ENCODE results near the gene RELB.

Gene RELB

DNA sequence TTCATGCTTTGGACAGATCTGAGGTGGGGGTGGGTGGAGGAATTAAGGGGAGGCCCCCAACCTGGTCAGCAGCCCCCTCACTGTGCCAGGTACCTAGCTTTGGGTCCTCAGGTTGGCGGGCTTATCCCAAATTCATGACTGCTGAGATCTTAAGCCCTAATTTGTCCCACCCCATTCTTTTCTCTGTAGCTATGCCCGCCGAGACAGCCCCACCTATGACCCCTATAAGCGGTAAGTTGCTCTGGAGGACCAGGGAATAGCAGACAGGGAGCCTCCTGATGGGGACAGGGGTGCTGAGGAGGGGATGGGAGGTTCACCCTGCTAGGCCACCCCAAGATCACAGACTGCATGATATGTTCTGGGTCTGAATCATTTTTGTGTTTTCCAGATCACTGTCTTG, 60.7 kb downstream of the RELB start:
- DNase-seq, result no peak

DNA sequence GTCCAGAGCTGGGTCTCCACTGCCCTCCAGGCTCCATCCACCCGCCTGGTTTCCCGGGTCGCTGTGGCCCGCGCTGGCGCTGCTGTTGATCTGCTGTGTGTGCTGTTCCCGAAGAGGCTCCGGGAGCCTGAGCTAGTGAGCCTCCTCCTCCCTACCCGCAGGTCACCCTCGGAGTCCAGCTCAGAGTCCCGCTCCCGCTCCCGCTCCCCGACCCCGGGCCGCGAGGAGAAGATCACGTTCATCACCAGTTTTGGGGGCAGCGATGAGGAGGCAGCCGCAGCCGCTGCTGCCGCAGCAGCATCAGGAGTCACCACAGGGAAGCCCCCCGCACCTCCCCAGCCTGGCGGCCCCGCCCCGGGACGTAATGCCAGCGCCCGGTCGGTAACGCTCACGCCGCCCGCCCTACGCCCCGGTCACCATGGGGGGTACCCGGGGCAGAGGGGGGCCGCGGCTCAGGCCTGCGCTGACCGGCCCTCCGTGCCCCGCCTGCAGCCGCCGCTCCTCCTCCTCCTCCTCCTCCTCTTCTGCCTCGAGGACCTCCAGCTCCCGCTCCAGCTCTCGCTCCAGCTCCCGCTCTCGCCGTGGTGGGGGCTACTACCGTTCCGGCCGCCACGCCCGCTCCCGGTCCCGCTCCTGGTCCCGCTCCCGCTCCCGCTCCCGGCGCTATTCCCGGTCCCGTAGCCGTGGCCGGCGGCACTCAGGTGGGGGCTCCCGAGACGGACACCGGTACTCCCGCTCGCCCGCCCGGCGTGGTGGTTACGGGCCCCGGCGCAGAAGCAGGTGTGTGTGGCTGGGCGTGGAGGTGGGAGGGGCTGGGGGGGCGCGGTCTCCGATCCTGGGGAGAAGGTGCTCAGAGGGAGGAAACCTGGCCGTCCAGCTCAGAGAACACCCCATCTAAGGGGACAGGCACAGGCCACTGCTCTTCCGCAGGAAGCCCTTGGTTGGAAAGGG, 62.9 kb downstream of the RELB start:
- no peak for DNase-seq

DNA sequence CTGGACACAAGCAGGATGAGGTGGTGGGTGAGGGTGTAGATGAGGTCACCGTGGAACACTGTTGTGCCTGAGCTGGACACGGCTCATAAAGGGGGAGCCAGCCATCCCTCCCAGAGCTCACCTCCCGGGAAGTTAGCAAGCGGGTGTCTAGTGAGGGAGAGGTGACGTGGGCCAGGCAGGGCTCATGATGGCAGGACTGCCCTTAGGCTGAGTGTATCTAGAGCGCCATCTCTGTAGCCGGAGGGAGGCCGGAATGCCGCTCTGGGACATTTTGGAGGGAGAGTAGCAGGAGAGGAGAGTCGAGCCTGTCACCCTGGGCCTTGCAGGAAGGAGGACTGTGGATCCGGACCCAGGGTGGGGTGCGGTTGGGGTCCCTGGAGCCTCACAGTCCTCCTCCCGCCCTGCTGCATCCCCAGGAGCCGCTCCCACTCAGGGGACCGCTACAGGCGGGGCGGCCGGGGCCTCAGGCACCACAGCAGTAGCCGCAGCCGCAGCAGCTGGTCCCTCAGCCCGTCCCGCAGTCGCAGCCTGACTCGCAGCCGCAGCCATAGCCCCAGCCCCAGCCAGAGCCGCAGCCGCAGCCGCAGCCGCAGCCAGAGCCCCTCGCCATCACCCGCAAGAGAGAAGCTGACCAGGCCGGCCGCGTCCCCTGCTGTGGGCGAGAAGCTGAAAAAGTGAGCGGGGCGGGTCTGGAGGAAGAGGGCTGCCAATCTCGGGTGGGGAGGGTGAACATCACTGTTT, 65.8 kb downstream of the RELB start:
- no peak for DNase-seq

DNA sequence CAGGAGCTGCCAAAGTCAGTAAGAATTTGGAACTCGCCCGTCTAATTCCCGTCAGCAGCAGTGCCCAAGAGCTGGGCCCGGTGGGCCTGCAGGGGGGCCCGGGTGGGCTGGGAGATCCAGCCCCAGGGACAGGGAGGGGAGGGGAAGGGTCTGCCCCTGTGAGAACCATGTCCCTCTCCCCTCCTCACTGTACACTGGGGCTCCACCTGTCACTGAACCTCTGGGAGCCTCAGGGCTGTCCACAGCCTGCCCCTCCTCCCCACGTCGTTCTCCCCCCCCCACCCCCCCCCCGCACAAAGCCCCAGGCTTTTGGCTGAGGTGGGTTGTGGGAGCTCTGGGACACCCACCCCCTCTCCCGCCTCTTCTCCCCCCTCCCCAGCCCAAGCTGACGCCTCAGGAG, 66.8 kb downstream of the RELB start:
- DNase-seq, result no peak

DNA sequence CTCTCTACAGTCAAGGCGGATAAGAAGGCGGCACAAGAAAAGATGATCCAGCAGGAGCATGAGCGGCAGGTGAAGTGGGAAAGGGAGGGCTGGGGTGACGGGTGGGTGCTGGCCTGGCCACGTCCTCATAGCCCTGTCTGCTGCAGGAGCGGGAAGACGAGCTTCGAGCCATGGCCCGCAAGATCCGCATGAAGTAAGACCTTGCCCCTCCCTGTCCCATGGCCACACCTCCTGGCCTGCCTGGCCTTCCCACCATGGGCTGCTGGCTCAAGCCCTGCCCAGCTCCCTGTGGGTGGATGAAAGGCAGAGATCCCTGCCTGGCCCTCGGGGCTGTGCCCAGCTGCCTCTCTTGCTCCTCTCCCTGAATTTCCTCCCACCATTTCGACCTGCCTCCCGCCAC, 67.8 kb downstream of the RELB start:
- DNase-seq, result peak in 1 of 14 donors; percentile 5

DNA sequence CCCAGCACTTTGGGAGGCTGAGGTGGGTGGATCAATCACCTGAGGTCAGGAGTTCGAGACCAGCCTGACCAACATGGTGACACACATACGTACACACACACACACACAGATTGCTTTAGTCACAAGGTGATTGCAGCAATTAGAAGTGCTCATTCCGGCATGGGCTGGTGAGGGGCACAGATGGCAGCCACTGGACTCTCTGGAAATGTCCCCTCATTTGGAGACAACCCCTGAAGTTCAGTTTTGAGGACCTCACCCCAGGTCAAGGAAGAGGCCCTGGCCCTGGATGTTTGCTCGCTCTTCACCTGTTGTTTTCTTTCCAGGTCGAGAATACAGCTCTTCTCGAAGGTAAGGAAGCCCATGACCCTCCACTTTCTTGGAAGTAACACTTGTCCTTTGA, 69.0 kb downstream of the RELB start:
- no peak for DNase-seq

DNA sequence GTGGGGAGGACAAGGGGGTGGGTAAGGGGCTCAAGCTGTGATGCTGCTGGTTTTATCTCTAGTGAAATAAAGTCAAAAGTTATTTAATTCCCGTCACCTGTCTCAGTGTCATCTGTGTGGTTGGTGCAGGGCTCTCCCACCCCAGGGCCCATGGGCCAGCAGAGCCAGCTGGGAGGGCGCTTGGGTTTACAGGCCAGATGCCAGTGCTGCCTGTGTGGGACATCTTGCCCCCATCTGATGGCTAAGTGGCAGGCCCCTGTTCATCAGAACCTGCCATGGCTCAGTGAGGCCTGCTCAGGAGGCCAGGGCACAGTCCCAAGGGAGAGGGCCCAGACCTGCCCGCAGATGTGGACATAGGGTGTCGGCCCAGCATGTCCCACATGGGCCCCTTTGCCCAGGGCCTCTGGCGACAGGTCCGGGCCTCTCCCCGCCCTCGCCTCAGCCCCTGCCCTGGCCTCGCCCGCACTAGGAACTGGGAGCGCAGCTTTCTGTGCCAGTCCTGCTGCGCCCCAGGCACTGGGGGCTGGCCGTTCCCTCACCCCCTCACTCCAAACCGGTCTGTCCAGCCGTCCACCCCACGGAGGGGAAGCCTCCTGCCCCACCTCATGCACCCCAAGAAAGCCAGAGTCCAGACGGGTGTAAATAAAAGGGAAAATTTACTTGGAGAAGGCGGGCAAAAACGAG, 69.7 kb downstream of the RELB start:
- no peak for DNase-seq

DNA sequence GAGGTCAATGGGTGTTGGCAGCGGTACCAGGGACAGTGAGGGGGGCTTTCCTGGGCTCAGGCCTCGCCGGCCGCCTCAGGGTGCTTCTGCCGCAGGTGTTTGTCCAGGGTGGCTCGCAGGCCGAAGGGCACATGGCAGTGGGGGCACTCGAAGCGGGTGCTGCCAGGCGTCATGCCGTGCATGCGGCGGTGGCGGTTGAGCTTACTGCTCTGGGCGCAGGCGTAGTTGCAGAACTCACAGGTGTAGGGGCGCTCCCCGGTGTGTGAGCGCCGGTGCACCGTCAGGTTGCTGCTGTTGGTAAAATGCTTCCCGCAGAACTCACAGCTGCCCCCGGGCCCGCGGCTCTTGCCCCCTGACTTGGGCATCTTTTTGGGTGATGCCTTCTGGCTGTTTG, 70.3 kb downstream of the RELB start:
- no peak for DNase-seq

DNA sequence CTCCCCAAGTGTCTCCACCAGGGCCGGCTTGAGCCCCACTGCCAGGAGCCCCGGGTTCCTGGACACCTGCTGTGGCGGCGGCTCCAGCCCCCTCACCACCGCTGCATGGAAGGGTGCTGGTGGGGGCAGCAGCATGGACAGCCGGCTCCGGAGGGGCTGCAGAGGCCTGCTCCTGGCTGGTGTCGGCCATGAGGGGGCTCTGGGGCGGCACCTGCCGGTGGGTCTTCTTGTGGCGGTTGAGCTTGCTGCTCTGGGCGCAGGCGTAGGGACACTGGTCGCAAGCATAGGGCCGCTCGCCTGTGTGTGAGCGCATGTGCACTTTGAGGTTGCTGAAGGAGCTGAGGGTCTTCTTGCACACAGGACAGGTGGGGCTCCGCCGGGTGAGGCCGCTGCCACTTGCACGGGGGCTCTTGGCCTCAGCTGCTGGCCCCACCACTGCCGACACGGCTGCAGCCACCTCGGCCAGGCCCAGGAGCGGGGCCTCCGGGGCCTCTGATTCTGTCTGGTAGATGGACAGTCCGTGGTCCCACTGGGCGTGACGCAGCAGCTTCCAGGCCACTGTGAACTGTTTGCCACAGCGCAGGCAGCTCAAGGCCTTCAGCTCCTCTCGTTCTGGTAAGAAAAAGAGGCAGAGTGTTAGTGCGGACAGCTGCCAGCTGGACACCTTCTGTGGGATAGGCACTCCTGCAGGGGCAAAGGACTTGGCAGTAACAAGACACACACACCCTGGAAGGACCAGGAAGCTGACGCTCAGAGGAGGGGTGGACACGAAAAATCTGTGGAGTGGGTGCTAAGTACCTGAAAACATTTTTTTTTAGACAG, 70.9 kb downstream of the RELB start:
- DNase-seq, result peak in 1 of 14 donors; percentile 22

DNA sequence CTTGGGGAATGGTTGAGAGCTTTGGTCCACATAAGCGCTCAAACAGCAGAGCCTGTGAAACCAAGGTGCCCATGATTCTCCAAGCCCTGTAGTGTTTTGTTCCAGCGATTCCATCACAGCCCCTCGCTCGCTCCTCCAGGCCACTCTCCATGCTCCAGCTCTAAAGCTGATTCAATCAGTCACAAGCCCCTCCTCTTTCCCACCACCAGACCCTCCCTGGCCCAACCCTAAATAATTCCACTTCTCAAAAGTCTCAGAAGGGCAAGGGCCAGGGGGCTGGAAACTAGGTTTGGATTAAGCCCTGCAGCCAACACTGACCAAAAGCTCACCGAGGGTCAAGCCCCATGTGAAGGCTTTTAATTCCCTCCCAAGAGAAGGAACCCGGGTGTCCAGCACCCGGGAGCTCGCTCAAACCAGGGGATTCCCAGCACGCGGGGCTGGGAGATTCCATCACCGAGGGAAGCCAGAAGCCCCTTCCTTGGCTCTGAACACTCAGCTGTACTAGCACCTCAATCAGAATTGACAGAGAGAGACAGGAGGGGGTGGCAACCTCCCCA, 73.6 kb downstream of the RELB start:
- DNase-seq, result no peak

DNA sequence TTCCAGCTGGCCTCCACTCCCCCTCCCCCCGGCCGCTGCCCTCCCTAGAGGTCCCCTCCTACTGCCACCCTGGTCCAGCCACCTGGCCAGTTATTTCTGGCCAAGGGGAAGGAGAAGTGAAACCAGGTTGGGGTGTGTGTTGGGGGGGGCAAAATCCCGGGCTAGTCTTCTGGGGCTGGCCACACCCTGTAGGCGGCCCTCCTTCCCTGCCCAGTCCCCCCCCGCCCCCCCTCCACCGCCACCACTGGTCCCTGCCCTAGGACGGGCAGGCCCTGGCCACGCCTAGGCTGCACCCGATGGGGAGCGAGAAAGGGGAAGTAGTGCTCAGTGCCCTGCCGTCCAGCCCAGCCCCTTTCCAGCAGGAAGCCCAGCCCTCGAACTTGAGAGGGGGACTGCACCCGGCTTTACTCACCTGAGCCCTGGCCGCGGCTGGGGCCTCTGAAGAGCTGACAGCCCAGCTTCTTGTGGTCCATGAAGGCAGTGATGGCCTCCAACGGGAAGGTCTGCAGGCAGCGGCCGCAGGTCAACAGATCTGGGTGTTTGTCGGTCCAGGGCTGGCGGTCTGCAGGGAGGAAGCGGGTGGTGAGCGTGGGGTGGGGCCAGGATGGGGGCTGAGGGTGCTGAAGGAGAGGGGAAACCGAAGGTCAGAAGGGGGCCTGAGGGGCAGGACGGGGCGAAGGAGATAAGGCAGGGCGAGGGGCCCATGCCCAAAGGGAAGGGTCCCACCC, 74.2 kb downstream of the RELB start:
- peak in 10 of 14 donors; percentile 37 to 68 (median 54) for DNase-seq

DNA sequence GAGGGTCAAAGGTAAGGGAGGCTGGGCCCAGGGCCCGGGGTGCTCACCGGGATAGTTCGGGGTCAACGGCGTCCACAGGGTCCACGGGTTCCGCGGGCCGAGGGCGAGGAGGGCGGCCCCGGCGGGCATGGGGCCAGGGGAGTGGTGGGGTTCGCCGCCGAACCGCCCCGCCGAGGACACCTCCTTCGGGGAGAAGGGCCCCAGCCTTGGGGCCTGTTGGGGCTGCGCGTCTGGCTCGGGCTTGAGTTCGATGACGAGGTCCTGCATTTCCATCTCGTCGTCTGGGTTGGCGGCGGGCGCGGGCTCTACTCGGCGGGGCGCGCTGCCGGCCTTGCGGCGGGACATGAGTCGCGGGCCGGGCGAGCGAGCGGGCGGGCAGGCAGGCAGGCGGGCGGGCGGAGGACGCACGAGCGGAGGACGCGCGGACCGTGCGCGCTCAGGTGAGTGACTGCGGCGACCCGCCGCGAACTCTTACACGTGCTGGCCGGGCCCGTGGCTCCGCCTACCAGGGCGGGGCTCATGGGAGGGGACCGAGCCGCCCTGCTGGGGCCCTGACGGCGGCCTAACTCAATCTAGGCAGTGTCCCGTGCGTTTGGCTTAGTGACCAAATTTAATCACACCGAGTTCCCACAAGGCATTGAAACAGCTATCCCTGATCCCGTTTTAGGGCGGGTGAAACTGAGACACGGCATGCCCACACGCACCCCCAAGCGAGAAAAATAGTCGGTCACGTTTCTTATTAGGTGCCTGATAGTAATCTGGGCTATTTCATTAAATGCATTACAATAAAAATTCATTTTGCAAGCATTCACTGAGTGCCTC, 75.0 kb downstream of the RELB start, which contains the start of gene ZNF296:
TSS of gene ZNF296 (minus strand) at position 450 of the 822 bp plus-strand sequence. CDS start at position 345, 105 bp downstream.
- DNase-seq, result peak in 5 of 14 donors; percentile 15 to 74 (median 27)

DNA sequence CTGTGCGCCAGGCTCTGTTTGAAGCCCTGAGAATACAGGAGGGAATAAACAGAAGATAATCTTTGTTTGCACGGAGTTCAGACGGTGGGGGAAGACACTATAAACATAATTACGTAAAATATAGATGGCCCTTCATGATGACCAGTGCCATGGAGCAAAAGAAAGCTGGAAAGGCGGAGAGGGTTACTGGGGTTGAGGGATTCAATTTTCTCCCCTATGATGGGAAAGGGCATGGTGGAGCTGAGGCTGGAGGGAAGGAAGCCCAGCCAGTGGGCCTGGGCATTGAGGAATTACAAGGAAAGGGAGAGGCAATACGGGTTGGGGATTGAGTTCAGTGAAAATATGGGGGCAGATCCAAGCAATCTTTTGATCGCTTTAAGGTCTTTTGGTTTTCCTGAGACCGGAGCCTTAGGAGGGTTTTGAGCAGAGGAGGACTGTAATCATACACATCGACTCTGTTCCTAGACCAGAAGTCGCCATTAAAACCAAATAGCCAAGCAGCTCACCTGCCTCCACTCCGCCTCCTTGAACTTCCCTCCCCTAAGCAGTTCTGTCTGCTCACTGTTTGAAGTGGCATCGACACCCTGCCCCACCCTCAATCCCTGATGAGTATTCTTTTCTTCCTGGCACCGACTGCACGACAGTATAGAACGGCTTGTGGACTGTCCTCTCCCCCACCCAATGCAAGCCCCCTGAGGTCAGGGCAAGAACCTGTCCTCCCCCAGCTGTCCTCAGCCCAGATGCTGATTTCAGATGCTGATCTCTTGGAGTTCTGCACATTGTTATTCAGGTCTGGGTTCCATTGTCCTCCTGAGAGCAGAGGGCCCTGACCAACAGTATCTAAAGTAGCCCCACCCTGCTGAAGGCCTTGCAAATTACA, 75.8 kb downstream of the RELB start:
- no peak for DNase-seq

DNA sequence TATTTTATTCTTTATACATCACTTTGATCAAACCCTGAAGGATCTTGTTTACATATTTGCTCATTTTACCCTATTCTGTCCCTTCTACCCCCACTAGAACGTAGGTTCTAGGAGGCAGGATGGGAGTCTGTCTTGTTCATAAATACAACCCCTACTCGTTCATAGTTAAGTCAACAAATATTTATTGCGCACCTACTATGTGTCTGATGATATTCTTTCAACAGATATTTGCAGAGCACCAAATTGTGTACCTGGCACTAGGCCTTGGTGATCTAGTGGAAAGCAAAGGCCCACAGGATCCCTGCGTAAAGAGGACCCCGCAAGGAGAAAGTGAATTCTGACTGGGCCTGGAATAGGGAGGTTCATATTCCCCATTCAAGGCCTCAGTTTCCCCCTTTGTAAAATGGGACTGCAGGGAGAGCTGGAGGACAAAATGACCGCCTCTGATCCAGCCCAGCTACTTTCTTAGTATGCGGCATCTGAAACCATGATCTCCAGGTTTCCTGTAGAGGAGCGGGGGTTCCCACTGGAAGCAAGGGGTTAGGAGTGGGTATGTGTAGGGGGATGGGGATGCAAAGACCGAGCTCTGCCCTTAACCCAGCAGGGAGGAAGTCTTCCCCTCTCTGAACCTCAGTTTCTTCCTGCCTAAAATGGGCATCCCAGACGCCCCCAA, 77.3 kb downstream of the RELB start:
- DNase-seq, result no peak

DNA sequence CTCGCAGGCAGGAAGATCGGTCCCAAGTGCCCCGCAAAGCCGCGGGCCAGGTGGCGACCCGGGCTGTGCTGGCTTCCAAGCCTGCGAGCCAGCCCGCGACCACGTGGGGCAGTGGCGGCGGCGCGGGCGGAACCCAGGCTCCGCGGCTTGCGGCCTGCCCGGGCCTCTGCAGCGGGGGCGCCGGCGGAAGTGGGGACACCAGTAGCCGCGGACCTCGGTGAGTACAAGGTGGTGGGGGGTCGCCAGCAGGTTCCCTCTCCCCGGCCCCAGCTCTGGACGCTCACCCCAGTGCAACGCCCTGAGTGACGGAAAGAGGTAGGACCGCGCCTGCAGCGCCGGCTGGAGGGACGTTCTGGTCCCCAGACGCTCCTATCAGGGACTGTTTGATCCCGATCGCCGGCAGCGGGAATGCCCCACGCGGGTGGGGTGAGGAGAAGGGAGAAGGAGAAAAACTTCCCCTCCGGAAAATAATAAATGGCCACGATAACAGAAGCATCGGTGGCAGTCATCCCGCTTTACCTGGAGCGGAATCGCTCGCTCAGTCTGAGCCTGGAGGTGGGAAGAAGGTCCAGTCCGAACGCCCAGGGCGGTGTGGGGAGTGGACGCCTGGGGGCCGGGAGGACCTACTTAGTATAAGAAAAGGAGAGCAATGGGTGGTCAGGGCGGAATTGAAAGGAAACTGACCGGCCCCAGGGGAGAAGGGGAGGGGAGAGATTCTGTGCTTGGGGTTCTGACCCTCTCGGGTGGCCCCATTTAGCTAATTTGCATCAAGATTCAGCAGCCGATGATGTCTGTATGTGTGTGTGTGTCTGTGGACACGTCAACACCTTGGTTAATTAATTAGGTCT, 78.0 kb downstream of the RELB start, which contains the start of gene GEMIN7:
TSS of gene GEMIN7 (plus strand) at position 198 of the 848 bp plus-strand sequence. CDS start 10,855 bp downstream, outside the sequence.
- peak in 12 of 14 donors; percentile 33 to 82 (median 62) for DNase-seq

DNA sequence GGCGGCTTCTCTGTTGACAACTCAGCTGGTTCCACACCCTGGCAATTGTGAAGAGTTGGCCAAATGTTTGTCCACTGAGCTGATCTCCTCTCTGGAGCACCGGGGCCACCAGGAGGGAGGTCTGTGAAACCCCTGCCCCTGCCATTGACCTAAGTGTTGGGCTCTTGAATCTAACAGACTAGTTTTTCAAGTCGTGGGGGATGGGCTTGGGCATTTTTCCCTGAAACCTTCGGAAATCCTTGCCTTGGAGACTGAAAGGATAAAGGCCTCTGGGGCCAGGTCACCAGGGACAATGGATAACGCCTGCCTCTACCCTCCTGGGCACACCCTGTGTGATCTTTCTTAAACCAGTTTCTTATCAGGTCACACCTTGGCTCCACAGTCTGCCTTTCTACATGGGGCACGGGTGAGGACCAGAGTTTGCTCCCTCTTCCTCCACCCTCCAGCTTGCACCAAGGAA, 78.7 kb downstream of the RELB start:
- no peak for DNase-seq

DNA sequence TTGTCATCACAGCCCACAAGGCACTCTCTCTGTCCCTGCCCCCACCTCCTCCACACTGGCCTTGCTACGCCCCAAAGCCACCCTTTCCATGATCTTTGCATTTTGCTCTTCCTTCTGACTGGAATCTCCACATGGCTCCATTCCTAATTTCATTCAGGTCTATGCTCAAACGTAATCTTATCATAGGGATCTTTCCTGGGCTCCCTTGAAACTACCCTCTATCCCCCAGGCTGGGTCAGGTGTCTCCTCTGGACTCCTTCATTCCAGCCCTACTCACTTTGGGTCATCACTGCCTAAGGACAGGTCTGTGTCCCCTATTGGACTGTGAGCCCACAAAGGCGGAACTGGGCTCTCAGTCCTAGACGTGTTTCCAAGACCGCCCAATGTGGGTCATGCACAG, 80.9 kb downstream of the RELB start:
- DNase-seq, result no peak
